Measurements from ENCODE around the gene GRAMD4.

DNA sequence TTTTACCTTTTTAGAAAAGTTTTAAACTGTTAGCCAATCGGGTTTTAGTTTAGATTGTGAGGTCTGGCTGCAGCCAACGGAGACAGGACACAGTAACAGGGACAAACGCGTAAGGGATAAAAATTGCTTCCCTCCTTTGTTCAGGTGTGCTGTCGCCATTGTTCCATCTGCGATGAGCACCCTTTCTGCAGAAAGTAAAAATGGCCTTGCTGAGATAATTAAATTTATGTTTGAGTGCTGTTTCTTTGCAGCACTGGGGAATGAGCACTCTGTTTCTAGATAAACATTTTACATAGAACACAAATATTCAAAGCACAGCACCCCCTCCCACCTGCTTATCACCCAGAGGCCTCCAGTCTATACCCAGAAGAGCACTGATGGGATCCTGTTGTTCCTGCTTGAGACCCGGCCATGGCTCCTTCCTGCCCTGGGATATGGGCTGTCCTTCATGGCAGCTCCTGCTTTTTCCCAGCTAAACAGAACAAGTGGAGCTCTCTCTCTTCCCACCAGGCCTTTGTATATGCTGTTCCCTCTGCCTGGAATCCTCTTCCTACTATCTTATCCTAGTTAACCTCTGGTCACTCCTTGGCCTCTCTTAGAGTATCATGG lies 48.4 kb upstream of the GRAMD4 start:
- TF ChIP-seq, protein P1, sequence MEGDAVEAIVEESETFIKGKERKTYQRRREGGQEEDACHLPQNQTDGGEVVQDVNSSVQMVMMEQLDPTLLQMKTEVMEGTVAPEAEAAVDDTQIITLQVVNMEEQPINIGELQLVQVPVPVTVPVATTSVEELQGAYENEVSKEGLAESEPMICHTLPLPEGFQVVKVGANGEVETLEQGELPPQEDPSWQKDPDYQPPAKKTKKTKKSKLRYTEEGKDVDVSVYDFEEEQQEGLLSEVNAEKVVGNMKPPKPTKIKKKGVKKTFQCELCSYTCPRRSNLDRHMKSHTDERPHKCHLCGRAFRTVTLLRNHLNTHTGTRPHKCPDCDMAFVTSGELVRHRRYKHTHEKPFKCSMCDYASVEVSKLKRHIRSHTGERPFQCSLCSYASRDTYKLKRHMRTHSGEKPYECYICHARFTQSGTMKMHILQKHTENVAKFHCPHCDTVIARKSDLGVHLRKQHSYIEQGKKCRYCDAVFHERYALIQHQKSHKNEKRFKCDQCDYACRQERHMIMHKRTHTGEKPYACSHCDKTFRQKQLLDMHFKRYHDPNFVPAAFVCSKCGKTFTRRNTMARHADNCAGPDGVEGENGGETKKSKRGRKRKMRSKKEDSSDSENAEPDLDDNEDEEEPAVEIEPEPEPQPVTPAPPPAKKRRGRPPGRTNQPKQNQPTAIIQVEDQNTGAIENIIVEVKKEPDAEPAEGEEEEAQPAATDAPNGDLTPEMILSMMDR (conservative IDR thresholded peaks at IDR 0.05; ENCODE audit: low read depth, low read length): no peak
- TF ChIP-seq EZH2 (IDR thresholded peaks at IDR 0.05; ENCODE audit: low read length, unreplicated experiment) (no peak), EZH2phosphoT487 (IDR thresholded peaks at IDR 0.05; ENCODE audit: borderline replicate concordance, low read length) (no peak)
